ENCODE results near the gene POLD1. TPM values are rescaled to one million over a fixed set of nuclear protein-coding genes. Genes with fewer than 3 reads are reported as not detected.

Gene POLD1
- polyA plus RNA-seq, 3 donors: 9.3 to 22.4 (median 15.6) TPM

GRCh38 chr19:50410109-50410508 is 26.0 kb downstream of the POLD1 start:
- peaks cover 0 to 6% (median 0%) of the 10 kb centered on the region in 7 donors for H3K9me3 Mint-ChIP-seq
- no peaks in the 10 kb centered on the region for H3K79me2 ChIP-seq (ENCODE audit: insufficient read depth, low read length)
- H3K4me3 ChIP-seq (replicated peaks in 1 of 3; ENCODE audit: low read depth in 2 of 3, low read length in 3 of 3): no peak overlapping the region
- H3K4me2 ChIP-seq (replicated peaks; ENCODE audit: extremely low read depth, low read length, poor library complexity, severe bottlenecking): no peak overlapping the region
- H3K36me3 Mint-ChIP-seq: peaks cover 36 to 54% of the 10 kb centered on the region in 2 donors
- peaks cover 8% of the 10 kb centered on the region for H3K4me1 Mint-ChIP-seq
- H3K4me3 Mint-ChIP-seq: no peak overlapping the region
- H2AFZ ChIP-seq (ENCODE audit: insufficient read depth, low read depth, low read length, poor library complexity, severe bottlenecking): no peak overlapping the region
- H3K36me3 ChIP-seq (replicated peaks in 1 of 2; ENCODE audit: control insufficient read depth in 1 of 2, insufficient read depth in 2 of 2, low read length in 2 of 2): peaks cover 30 to 42% of the 10 kb centered on the region in 2 donors
- no peaks in the 10 kb centered on the region for H3K27me3 Mint-ChIP-seq (ENCODE audit: low read depth in 3 of 3)
- TF ChIP-seq, protein P1, sequence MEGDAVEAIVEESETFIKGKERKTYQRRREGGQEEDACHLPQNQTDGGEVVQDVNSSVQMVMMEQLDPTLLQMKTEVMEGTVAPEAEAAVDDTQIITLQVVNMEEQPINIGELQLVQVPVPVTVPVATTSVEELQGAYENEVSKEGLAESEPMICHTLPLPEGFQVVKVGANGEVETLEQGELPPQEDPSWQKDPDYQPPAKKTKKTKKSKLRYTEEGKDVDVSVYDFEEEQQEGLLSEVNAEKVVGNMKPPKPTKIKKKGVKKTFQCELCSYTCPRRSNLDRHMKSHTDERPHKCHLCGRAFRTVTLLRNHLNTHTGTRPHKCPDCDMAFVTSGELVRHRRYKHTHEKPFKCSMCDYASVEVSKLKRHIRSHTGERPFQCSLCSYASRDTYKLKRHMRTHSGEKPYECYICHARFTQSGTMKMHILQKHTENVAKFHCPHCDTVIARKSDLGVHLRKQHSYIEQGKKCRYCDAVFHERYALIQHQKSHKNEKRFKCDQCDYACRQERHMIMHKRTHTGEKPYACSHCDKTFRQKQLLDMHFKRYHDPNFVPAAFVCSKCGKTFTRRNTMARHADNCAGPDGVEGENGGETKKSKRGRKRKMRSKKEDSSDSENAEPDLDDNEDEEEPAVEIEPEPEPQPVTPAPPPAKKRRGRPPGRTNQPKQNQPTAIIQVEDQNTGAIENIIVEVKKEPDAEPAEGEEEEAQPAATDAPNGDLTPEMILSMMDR (IDR thresholded peaks at IDR 0.05): no peak
- no peak overlapping the region for H3K9ac ChIP-seq (ENCODE audit: insufficient read depth, low read length, poor library complexity, severe bottlenecking)
- peaks cover 6 to 10% of the 10 kb centered on the region in 2 donors for H3K4me1 ChIP-seq (ENCODE audit: control insufficient read depth in 1 of 2, insufficient read depth in 2 of 2, low read length in 2 of 2)
- 96% methylated on average over 8 of the region's 10 CpGs for WGBS (ENCODE audit: insufficient coverage)
- no peak for DNase-seq
- intact Hi-C loops (cut with micrococcal nuclease): loop anchor here in 1 of 2 donors (5.0 kb wide), 1 partner anchor 43 kb away; the partner anchor contains the start of gene NAPSA
- no peak overlapping the region for H3K27ac ChIP-seq (ENCODE audit: low read depth in 1 of 2, low read length in 2 of 2)
- H3K27ac Mint-ChIP-seq: peak overlapping the region in 2 of 7 donors; percentile 13 to 26
- H3K27me3 ChIP-seq (ENCODE audit: control insufficient read depth in 2 of 2, insufficient read depth in 2 of 2, low read length in 2 of 2): no peaks in the 10 kb centered on the region
- H4K20me1 ChIP-seq (ENCODE audit: insufficient read depth, low read length): no peaks in the 10 kb centered on the region
- peaks cover 0 to 4% of the 10 kb centered on the region in 2 donors for H3K9me3 ChIP-seq (replicated peaks in 1 of 2; ENCODE audit: control insufficient read depth in 1 of 2, insufficient read depth in 1 of 2, low read length in 2 of 2)

DNA sequence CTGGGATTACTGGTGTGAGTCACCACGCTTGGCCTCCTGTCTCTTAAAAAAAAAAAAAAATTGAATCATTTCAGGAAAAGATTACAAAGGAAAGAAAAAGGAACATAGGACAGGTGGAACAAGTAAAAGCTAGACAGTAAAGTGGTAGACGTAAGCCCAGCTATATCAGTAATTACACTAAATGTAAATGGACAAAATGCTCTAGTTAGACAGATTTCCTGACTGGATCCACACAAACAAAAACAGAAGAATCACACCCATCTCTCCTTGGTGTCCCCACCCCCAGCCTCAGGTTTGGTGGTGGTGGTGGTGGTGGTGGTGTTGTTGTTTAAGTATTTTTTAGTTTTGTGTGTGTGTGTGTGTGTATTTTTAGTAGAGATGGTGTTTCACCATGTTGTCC is 28.3 kb downstream of the POLD1 start:
- H3K4me1 ChIP-seq (ENCODE audit: control insufficient read depth in 1 of 2, insufficient read depth in 2 of 2, low read length in 2 of 2): peaks cover 25 to 30% of the 10 kb centered on the region in 2 donors
- no peak overlapping the region for H3K4me3 ChIP-seq (replicated peaks in 1 of 3; ENCODE audit: low read depth in 2 of 3, low read length in 3 of 3)
- intact Hi-C loops (cut with micrococcal nuclease): loop anchor here in 1 of 2 donors (5.0 kb wide), 1 partner anchor 45 kb away; the partner anchor contains the start of gene NAPSA
- TF ChIP-seq, protein P1 (IDR thresholded peaks at IDR 0.05): no peak
- Mint-ChIP-seq H3K27ac (peak overlapping the region in 3 of 7 donors; percentile 36 to 75 (median 65)), H3K4me3 (no peak overlapping the region), H3K36me3 (peaks cover 19 to 33% of the 10 kb centered on the region in 2 donors), H3K27me3 (ENCODE audit: low read depth in 3 of 3) (peaks cover 0 to 3% (median 0%) of the 10 kb centered on the region in 3 donors), H3K9me3 (peaks cover 0 to 6% (median 0%) of the 10 kb centered on the region in 7 donors), H3K4me1 (peaks cover 16% of the 10 kb centered on the region)
- peaks cover 19 to 25% of the 10 kb centered on the region in 2 donors for H3K36me3 ChIP-seq (replicated peaks in 1 of 2; ENCODE audit: control insufficient read depth in 1 of 2, insufficient read depth in 2 of 2, low read length in 2 of 2)
- H3K27ac ChIP-seq (ENCODE audit: low read depth in 1 of 2, low read length in 2 of 2): no peak overlapping the region
- H3K9ac ChIP-seq (ENCODE audit: insufficient read depth, low read length, poor library complexity, severe bottlenecking): no peak overlapping the region
- H3K79me2 ChIP-seq (ENCODE audit: insufficient read depth, low read length): no peaks in the 10 kb centered on the region
- H4K20me1 ChIP-seq (ENCODE audit: insufficient read depth, low read length): no peaks in the 10 kb centered on the region
- peaks cover 0 to 4% of the 10 kb centered on the region in 2 donors for H3K9me3 ChIP-seq (replicated peaks in 1 of 2; ENCODE audit: control insufficient read depth in 1 of 2, insufficient read depth in 1 of 2, low read length in 2 of 2)
- H3K27me3 ChIP-seq (ENCODE audit: control insufficient read depth in 2 of 2, insufficient read depth in 2 of 2, low read length in 2 of 2): no peaks in the 10 kb centered on the region
- no peak overlapping the region for H3K4me2 ChIP-seq (replicated peaks; ENCODE audit: extremely low read depth, low read length, poor library complexity, severe bottlenecking)
- no CpG with 5 or more reads among the region's 2 CpGs for WGBS (ENCODE audit: insufficient coverage)
- no peak overlapping the region for H2AFZ ChIP-seq (ENCODE audit: insufficient read depth, low read depth, low read length, poor library complexity, severe bottlenecking)
- no peak for DNase-seq

Data from CD14-positive monocyte (primary cell).